ENCODE results near the gene DYNLT5. TPM values are rescaled to one million over a fixed set of nuclear protein-coding genes. Genes with fewer than 3 reads are reported as not detected.

The DYNLT5 gene
- total RNA-seq, 1 experiment from 2014 or later: not detected

DNA sequence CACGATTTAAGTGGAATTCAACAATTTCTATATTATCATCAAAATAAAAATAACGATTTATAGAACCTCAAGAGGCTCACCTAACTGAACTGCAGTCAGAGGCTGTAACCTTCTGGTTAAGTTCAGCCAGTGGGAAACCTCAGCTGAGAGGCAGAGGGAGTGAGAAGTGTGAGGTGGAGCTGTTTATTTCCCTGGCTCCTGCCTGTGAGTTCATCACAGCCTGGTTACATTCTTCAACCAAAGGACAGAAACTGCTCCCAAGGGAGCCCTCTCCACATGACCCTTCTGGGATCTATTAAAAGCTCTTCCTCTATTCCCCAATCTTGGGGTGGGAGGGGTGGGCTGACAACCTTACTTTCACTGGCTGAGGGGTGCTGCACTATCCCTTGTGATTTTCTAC, 22.2 kb downstream of the DYNLT5 start:
- POLR2A ChIA-PET (ENCODE audit: unreplicated experiment): interaction anchor here (0.6 kb wide), 1 partner anchor 139 kb away, joined by 11 read pairs; no protein-coding TSS in a partner anchor
- CTCF ChIA-PET: no interaction called here
- no peak overlapping the region for H2AFZ ChIP-seq

DNA sequence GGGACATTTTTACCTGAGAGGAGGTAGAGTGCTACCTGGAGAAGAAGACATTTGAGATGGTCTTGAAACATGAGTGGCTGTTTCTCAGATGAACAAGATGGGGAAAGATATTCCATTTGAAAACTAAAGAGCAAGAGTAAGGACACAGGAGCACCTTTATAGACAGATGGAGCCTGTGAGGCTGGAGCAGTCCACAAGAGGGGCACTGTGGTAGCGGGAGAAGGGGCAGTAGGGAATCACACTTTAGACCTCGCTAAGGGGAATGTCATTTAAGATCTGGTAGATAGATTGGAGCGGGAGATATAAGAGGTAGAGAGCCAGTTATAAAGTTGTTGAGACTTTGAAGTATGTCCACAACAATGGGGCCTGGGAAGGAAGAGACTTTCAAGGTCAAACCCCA, 23.4 kb downstream of the DYNLT5 start:
- POLR2A ChIA-PET (ENCODE audit: unreplicated experiment): interaction anchor here (0.6 kb wide), 1 partner anchor 169 kb away, joined by 3 read pairs; no protein-coding TSS in a partner anchor
- intact Hi-C loops (cut with micrococcal nuclease; ENCODE audit: unreplicated experiment): no loop called here
- Histone ChIP-seq H3K36me3 (ENCODE audit: low read depth) (no peaks in the 10 kb centered on the region), H3K27ac (no peak overlapping the region), H2AFZ (no peak overlapping the region), H4K20me1 (ENCODE audit: insufficient read depth) (no peaks in the 10 kb centered on the region; the same call in 1 of the 2 replicates), H3K4me2 (no peak overlapping the region), H3K4me3 (no peak overlapping the region), H3K9me3 (ENCODE audit: insufficient read depth, low read depth) (no peaks in the 10 kb centered on the region), H3K9me2 (ENCODE audit: insufficient read depth) (no peaks in the 10 kb centered on the region), H3K4me1 (replicated peaks; ENCODE audit: insufficient read depth) (no peaks in the 10 kb centered on the region), H3K27me3 (ENCODE audit: insufficient read depth, low read depth) (no peaks in the 10 kb centered on the region), H3K79me2 (ENCODE audit: low read depth) (no peaks in the 10 kb centered on the region), H3F3A (ENCODE audit: insufficient read depth, low read depth) (no peaks in the 10 kb centered on the region)
- no peak for TF ChIP-seq EZH2 (IDR thresholded peaks at IDR 0.05; ENCODE audit: low read depth)
- TF ChIP-seq, protein P1, sequence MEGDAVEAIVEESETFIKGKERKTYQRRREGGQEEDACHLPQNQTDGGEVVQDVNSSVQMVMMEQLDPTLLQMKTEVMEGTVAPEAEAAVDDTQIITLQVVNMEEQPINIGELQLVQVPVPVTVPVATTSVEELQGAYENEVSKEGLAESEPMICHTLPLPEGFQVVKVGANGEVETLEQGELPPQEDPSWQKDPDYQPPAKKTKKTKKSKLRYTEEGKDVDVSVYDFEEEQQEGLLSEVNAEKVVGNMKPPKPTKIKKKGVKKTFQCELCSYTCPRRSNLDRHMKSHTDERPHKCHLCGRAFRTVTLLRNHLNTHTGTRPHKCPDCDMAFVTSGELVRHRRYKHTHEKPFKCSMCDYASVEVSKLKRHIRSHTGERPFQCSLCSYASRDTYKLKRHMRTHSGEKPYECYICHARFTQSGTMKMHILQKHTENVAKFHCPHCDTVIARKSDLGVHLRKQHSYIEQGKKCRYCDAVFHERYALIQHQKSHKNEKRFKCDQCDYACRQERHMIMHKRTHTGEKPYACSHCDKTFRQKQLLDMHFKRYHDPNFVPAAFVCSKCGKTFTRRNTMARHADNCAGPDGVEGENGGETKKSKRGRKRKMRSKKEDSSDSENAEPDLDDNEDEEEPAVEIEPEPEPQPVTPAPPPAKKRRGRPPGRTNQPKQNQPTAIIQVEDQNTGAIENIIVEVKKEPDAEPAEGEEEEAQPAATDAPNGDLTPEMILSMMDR (conservative IDR thresholded peaks at IDR 0.05): no peak
- DNase-seq: no peak
- no TSS peak for BruUV-seq (replicated peaks)
- CTCF ChIA-PET: no interaction called here

More for the DNA sequence above, 22.2 kb downstream of the DYNLT5 start:
- Histone ChIP-seq H3K27me3 (ENCODE audit: insufficient read depth, low read depth) (no peaks in the 10 kb centered on the region), H3K4me3 (no peak overlapping the region), H4K20me1 (ENCODE audit: insufficient read depth) (no peaks in the 10 kb centered on the region), H3F3A (ENCODE audit: insufficient read depth, low read depth) (no peaks in the 10 kb centered on the region), H3K36me3 (ENCODE audit: low read depth) (no peaks in the 10 kb centered on the region), H3K4me1 (replicated peaks; ENCODE audit: insufficient read depth) (no peaks in the 10 kb centered on the region), H3K9me2 (ENCODE audit: insufficient read depth) (no peaks in the 10 kb centered on the region), H3K4me2 (no peak overlapping the region), H3K9me3 (ENCODE audit: insufficient read depth, low read depth) (no peaks in the 10 kb centered on the region), H3K27ac (no peak overlapping the region), H3K79me2 (ENCODE audit: low read depth) (no peaks in the 10 kb centered on the region)
- DNase-seq: no peak
- intact Hi-C loops (cut with micrococcal nuclease; ENCODE audit: unreplicated experiment): no loop called here
- no TSS peak for BruUV-seq (replicated peaks)
- no peak for TF ChIP-seq EZH2 (IDR thresholded peaks at IDR 0.05; ENCODE audit: low read depth)
- TF ChIP-seq, protein P1 (conservative IDR thresholded peaks at IDR 0.05): no peak

DNA sequence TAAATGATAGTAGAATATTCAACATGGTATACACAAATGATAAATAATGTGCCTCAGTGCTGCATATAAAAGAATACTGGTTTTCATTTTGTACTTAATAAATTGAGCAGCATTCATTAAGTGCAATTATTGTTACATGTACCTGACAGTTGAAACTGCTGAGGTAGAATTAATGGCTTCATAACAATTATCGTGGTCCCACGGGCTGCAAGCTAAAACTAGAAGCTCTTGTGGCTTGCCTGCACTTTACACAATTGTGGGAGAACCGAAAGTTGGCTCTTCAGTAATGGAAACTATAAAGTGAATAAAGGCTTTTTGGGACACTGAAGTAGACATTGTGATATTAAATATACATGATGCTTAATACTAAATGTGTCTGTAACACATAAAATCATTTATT, 25.6 kb downstream of the DYNLT5 start:
- POLR2A ChIA-PET (ENCODE audit: unreplicated experiment): no interaction called here
- Histone ChIP-seq H3K9me3 (ENCODE audit: insufficient read depth, low read depth) (no peaks in the 10 kb centered on the region), H3K36me3 (ENCODE audit: low read depth) (no peaks in the 10 kb centered on the region), H3K79me2 (ENCODE audit: low read depth) (no peaks in the 10 kb centered on the region), H3K4me2 (no peak overlapping the region), H3K27me3 (ENCODE audit: insufficient read depth, low read depth) (no peaks in the 10 kb centered on the region), H3F3A (ENCODE audit: insufficient read depth, low read depth) (no peaks in the 10 kb centered on the region), H3K4me3 (no peak overlapping the region), H3K4me1 (replicated peaks; ENCODE audit: insufficient read depth) (no peaks in the 10 kb centered on the region), H2AFZ (no peak overlapping the region), H3K9me2 (ENCODE audit: insufficient read depth) (no peaks in the 10 kb centered on the region), H4K20me1 (ENCODE audit: insufficient read depth) (no peaks in the 10 kb centered on the region; the same call in 1 of the 2 replicates), H3K27ac (no peak overlapping the region)
- BruUV-seq (replicated peaks): no TSS peak
- CTCF ChIA-PET: no interaction called here
- intact Hi-C loops (cut with micrococcal nuclease; ENCODE audit: unreplicated experiment): no loop called here
- DNase-seq: no peak
- TF ChIP-seq, protein P1 (conservative IDR thresholded peaks at IDR 0.05): no peak
- TF ChIP-seq EZH2 (IDR thresholded peaks at IDR 0.05; ENCODE audit: low read depth): no peak
